ENCODE results near the gene MAN2A2. TPM values are rescaled to one million over a fixed set of nuclear protein-coding genes. Genes with fewer than 3 reads are reported as not detected.

The MAN2A2 gene
- 9.5 and 45.8 TPM in 2 replicates for total RNA-seq (2014; rRNA removed; shearing (Covaris generic); ENCODE audit: low replicate concordance)

DNA sequence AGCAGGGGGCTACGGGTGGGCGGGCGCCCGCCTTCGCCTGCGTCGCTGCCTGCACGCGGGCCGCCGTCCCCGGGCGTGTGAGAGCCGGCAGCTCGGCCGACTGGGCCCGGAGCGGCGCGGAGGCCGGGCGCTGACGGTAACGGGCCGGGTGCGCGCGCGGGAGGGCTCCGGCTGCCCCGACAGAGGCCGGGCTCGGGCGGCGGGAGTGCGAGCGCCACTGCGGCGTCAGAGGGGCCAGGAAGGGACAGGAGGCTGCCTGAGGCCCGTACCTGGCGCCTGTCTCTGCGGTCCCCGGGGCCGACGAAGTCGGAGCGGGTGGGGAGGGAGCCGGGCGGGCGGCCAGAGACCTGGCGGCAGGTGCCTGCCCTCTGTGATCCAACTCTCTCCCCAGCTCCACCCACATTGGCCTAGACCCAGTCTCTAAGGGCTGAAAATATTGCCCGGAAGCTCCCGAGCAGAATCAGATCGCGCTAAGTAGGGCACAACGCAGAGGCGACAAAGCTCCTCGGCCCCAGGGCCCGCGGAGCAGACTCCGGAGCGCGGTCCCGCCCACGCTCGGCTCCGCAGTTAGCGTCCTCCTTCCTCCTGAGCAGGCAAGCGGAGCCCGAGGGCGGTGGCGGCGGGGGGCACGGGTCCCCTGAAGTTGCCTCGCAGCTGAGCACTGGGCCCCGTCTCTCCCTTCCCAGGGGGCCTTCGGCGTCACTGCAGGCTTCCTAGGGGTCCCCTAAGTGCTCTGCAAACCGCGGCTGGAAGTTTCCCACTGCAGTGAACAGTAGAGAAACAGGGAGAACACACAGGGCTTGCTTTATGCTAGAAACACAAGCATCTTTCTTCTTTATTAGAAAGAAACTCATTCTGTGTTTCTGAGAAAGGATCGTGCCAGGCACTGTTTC, at the start of gene MAN2A2:
MAN2A2 (plus strand) TSS at position 463 of the 893 bp plus-strand sequence. CDS start 906 bp downstream, outside the sequence.
- Histone ChIP-seq H3K4me3 (peak within 1 kb of the TSS; percentile 71), H3K36me3 (peaks cover 30% of the 10 kb centered on the region), H3K9me3 (no peaks in the 10 kb centered on the region), H3K27me3 (no peaks in the 10 kb centered on the region)
- peak; percentile 62 for DNase-seq

GRCh38 chr15:90855139-90855538, 48.0 kb upstream of the MAN2A2 start:
- no peak for DNase-seq
- Histone ChIP-seq H3K27me3 (no peaks in the 10 kb centered on the region), H3K4me3 (no peak overlapping the region), H3K9me3 (no peaks in the 10 kb centered on the region), H3K36me3 (no peaks in the 10 kb centered on the region)

- H3K27me3 ChIP-seq = no peaks in the 10 kb centered on the region
- H3K4me3 ChIP-seq = no peak overlapping the region
- H3K36me3 ChIP-seq = no peaks in the 10 kb centered on the region
- no peak for DNase-seq
- no peaks in the 10 kb centered on the region for H3K9me3 ChIP-seq
Observed at GRCh38 chr15:90857337-90857736, 45.8 kb upstream of the MAN2A2 start.

DNA sequence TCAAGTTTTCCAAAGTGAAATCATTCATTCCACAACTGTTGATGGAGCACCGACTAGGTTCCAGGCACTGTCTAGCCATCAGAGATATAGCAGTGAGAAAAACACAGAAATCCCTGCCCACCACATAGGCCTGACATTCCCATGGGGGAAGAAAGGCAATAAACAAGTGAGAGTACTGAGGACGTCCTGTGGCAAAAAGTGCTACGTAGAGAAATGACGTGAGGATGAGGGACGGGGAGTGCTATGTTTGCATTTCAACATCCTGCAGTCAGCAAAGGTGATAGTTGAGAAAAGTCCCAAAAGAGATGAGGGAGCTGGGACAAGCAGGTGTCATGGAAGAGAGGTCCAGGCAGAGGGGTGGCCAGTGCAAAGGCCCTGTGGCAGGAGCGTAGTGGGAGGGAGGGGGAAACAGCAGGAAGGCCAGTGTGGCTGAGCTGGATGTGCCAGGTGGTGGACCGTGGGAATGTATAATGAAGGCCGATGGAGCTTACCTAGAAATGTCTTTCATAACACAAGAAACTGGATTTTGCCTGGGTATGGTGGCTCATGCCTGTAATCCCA, 45.1 kb upstream of the MAN2A2 start:
- no peak for DNase-seq
- H3K27me3 ChIP-seq = no peaks in the 10 kb centered on the region
- no peaks in the 10 kb centered on the region for H3K36me3 ChIP-seq
- H3K9me3 ChIP-seq = no peaks in the 10 kb centered on the region
- no peak overlapping the region for H3K4me3 ChIP-seq

- H3K9me3 ChIP-seq = no peaks in the 10 kb centered on the region
- H3K36me3 ChIP-seq = no peaks in the 10 kb centered on the region
- H3K4me3 ChIP-seq = no peak overlapping the region
- no peaks in the 10 kb centered on the region for H3K27me3 ChIP-seq
- no peak for DNase-seq
Observed at GRCh38 chr15:90859234-90860131, 43.6 kb upstream of the MAN2A2 start.

GRCh38 chr15:90860450-90860849, 42.7 kb upstream of the MAN2A2 start:
- no peaks in the 10 kb centered on the region for H3K27me3 ChIP-seq
- H3K4me3 ChIP-seq = no peak overlapping the region
- H3K36me3 ChIP-seq = no peaks in the 10 kb centered on the region
- DNase-seq = no peak
- H3K9me3 ChIP-seq = no peaks in the 10 kb centered on the region

DNA sequence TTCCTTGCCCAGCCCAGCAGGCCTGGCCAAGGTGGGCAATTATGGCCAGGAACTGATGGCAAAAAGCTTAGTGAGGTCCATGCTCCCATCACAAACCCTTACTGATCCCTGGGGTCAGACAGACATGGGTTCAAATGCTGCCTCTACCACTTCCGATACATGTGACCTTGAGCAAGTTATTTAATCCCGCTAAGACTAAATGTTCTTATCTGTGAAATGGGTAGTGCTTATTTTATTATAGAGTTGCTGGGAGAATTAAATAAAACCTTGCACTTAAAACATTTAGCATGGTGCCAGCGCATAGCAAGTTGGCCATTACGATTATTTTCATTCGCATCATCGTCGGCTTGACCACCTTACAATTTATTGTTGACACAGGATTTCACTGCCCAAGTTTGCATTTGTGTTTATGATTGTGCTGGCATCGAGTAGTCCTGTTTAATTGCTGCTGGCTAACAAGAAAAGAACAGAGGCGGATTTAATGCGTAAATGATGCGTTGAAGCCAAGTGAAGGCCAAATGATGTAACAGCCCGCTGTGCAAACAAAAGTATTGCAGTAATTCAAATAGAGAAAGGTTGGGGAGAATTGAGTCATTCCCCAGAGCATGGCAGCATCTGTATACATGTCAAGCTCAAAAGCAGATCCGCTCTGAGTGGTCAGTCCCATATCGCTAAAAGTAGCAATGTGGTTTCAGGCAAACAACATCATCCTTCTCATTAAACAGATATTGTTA, 42.0 kb upstream of the MAN2A2 start:
- Histone ChIP-seq H3K9me3 (no peaks in the 10 kb centered on the region), H3K4me3 (no peak overlapping the region), H3K27me3 (no peaks in the 10 kb centered on the region), H3K36me3 (no peaks in the 10 kb centered on the region)
- DNase-seq = no peak

DNA sequence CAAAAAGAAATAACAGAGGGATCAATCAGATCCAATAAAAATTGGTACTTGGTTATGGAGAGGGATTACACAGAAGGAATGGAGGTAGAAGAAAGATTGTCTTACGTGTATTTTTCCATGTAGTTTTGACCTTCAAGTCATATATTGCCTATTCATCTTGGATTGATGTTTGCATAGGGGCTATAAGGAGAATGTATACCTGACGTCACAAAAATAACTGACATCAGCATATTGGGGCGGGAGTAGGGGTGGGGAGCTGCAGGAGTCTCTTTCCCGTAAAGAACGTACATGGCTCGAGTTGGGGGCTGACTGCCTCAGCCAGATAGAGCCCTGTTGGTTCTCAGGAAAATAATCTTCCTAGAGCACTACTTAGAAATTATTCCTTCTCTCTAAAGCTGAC, 40.6 kb upstream of the MAN2A2 start:
- Histone ChIP-seq H3K27me3 (no peaks in the 10 kb centered on the region), H3K9me3 (no peaks in the 10 kb centered on the region), H3K4me3 (no peak overlapping the region), H3K36me3 (no peaks in the 10 kb centered on the region)
- DNase-seq = no peak

DNA sequence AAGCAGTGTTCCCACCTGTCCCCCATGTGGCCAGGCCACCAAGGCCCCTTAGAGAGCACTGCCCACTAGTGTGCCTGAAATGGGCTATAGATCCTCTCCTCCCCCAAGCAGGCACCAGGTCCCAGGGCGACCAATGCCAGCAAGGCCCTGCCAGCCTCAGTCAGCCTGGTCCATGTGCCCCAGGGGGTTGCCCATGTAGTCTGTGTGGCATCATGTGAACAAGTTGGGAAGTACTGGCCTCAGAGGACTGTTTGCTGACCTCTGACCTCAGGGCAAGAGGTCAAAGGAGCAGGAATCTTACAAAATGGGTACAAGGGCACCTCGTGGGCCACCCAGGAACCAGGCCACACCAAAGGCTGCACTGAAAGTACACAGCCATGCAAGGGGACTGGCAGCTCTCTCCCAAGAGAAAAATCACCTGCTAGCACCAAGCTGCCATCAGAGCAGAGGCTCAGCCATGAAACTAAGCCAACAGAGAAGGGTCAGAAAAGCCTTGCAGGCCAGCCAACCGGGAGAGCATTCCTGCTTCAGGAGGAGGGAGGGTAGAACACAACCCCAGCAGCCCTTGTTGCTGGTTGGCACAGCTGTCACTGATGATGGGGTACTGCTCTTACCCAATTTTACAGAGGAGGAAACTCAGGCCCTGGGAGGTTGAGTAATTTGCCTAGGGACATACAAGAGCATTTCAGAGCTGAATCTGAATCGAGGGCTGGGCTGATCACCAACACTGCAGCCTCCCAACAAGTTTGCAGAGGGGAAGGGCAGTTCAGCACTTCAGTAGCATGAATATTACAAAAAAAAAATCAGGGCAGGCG, 39.9 kb upstream of the MAN2A2 start:
- Histone ChIP-seq H3K36me3 (no peaks in the 10 kb centered on the region), H3K27me3 (no peaks in the 10 kb centered on the region), H3K4me3 (no peak overlapping the region), H3K9me3 (no peaks in the 10 kb centered on the region)
- no peak for DNase-seq

DNA sequence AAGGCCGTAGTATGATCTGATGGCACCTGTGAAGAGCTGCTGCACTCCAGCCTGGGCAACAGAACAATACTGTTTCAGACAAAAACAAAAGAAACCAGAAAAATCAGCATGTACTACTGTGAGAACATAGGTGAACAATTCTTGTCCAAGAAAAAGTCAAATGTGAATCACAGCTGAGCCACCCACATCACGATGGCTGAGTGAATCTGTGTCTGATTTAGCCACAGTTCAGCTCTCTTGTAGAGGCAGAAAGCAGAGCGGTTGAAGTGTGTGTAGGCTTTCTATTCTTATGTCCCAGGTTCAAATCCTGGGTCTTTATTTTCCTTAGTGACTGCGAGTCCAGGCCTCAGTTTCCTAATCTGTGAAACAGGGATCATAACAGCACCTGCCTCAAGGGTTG, 39.1 kb upstream of the MAN2A2 start:
- no peak for DNase-seq
- H3K4me3 ChIP-seq = no peak overlapping the region
- no peaks in the 10 kb centered on the region for H3K27me3 ChIP-seq
- no peaks in the 10 kb centered on the region for H3K36me3 ChIP-seq
- H3K9me3 ChIP-seq = no peaks in the 10 kb centered on the region

DNA sequence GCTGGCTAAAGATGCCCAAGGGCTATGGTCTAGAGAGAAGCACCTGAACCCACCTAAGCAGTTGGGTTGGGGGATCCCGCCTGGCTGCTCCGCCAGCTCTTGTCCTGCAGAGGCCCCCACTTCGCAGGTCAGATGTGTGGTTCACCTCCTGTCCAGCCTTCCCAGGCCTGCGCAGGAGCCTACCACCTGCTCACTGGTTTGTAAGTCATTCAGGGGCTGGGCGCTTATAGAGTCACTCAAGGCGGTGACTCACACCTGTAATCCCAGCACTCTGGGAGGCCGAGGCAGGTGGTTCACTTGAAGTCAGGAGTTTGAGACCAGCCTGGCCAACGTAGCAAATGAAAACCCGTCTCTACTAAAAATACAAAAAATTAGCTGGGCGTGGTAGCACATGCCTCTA, 38.6 kb upstream of the MAN2A2 start:
- DNase-seq = no peak
- Histone ChIP-seq H3K36me3 (no peaks in the 10 kb centered on the region), H3K9me3 (no peaks in the 10 kb centered on the region), H3K27me3 (no peaks in the 10 kb centered on the region), H3K4me3 (no peak overlapping the region)

DNA sequence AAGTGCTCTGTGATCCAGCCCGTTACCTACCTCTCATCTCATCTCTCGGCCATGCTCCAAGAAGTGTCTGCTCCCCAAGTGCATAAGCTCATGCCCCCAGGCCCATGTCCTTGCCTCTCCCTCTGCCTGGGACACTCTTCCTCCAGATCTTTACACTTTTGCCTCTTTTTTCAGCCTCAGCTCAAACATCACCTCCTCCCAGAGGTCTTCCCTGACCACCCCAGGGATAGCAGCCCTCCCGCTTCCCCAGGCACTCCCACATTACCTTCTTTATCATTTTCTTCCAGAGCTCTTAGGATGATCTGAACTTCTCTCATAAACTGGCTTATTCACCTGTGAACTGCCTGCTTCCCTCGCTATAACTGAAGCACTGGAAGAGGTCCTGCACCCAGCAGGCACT, 37.4 kb upstream of the MAN2A2 start:
- H3K36me3 ChIP-seq = no peaks in the 10 kb centered on the region
- no peaks in the 10 kb centered on the region for H3K9me3 ChIP-seq
- no peak for DNase-seq
- no peak overlapping the region for H3K4me3 ChIP-seq
- H3K27me3 ChIP-seq = no peaks in the 10 kb centered on the region

DNA sequence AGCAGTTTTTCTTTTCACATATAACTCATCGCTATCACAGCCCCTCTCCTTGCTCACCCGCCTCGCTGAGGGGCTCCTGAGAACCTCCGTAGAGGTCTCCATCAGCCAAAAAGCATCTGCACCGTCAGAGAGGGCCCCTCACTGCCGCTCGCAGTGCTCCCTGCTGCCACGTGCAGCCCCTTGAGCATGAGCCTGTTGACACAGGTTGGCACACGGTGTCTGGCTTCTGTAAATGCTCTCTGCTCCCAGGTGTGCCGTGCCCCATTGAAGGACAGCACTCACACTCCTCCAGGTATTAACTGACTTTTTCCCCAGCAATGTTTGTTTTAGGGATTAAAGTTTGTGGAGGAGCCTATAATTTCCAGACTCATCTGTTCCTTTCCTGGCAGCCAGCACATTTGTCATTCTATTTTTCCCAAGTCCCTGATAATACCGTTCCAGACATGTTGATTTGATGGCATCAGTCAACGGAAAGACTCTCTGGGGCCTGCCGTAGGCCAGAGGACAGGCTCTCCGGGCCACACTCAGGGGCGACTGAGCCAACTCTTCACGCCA, 36.9 kb upstream of the MAN2A2 start:
- no peaks in the 10 kb centered on the region for H3K27me3 ChIP-seq
- H3K36me3 ChIP-seq = no peaks in the 10 kb centered on the region
- H3K9me3 ChIP-seq = no peaks in the 10 kb centered on the region
- DNase-seq = no peak
- H3K4me3 ChIP-seq = no peak overlapping the region

DNA sequence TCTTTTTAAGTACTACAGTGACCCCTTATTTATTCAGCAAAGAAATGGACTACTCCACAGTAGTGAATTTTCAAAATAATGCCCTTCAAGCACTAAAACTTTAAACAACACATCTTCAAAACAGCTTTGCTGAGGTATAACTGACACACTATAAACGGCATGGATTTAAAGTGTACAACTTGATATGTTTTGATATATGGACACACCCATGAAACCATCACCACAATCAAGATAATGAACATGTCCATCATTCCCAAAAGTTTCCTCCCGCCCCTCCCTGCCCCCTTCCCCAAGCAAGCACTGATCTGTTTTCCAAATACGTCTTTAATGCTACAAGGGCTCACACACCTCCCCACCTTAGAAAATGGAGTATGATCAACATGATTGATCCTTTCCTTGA, 36.3 kb upstream of the MAN2A2 start:
- Histone ChIP-seq H3K27me3 (no peaks in the 10 kb centered on the region), H3K36me3 (no peaks in the 10 kb centered on the region), H3K9me3 (no peaks in the 10 kb centered on the region), H3K4me3 (no peak overlapping the region)
- DNase-seq = no peak

- H3K4me3 ChIP-seq = no peak within 1 kb of the TSS
- H3K9me3 ChIP-seq = no peaks in the 10 kb centered on the region
- DNase-seq = no peak
- no peaks in the 10 kb centered on the region for H3K27me3 ChIP-seq
- H3K36me3 ChIP-seq = peaks cover 5% of the 10 kb centered on the region; the same call in 1 of the 2 replicates
Observed at GRCh38 chr15:90868261-90868689, 34.8 kb upstream of the MAN2A2 start, which contains the start of gene FURIN. FURIN (plus strand) TSS chr15:90868588; CDS start chr15:90875741, 7,153 bp downstream.
